Endothelial cell (in vitro differentiated cells): ENCODE measurements around the gene MEOX1. TPM values are rescaled to one million over a fixed set of nuclear protein-coding genes. Genes with fewer than 3 reads are reported as not detected.
"Not testable (repeated sequence)": the region's sequence is repeated elsewhere in the genome, so short reads cannot be mapped to it uniquely, and the experiment has no call there.

Experiments
- DNase-seq: peaks from one replicate; pipeline ENCODE4 v3.0.0; 2021; ENCODE audit warnings: low spot score
- H3K27ac Mint-ChIP-seq: one replicate; pipeline ENCODE4 v1.8.0; 2021; ENCODE audit warnings: mixed read lengths, inconsistent platforms; ENCODE audit not compliant: unreplicated experiment
- H3K27me3 Mint-ChIP-seq: one replicate; pipeline ENCODE4 v1.8.0; 2021; ENCODE audit warnings: mild to moderate bottlenecking, moderate library complexity, mixed read lengths, inconsistent platforms; ENCODE audit not compliant: unreplicated experiment
- H3K36me3 Mint-ChIP-seq: one replicate; pipeline ENCODE4 v1.8.0; 2021; ENCODE audit warnings: mild to moderate bottlenecking, low read depth, mixed read lengths, inconsistent platforms; ENCODE audit not compliant: unreplicated experiment
- H3K4me1 Mint-ChIP-seq: one replicate; pipeline ENCODE4 v1.8.0; 2021; ENCODE audit warnings: mild to moderate bottlenecking, mixed read lengths, inconsistent platforms; ENCODE audit not compliant: unreplicated experiment
- H3K4me3 Mint-ChIP-seq: one replicate; pipeline ENCODE4 v1.8.0; 2021; ENCODE audit warnings: mild to moderate bottlenecking, mixed read lengths, inconsistent platforms; ENCODE audit not compliant: unreplicated experiment
- H3K9me3 Mint-ChIP-seq: one replicate; pipeline ENCODE4 v1.8.0; 2021; ENCODE audit warnings: mixed read lengths, inconsistent platforms; ENCODE audit not compliant: unreplicated experiment
- CTCF ChIP-seq: fragments of 200-600 bp; sonication (generic); IDR thresholded peaks from one replicate; pipeline ENCODE4 v1.5.0; 2021; ENCODE audit warnings: antibody characterized with exemption; ENCODE audit not compliant: unreplicated experiment
- total RNA-seq: library from RNA; stranded (reverse); fragmentation: NEBNext Ultra II Directional; extraction: Animal tissue kit (Norgen Biotek cat#: 25700); gene quantifications from one replicate; pipeline ENCODE4 v1.2.1, GENCODE V29; 2021; ENCODE audit not compliant: unreplicated experiment

The MEOX1 gene
- total RNA-seq, 1 donor from 2014 or later: 0.10 TPM

GRCh38 chr17:43604549-43604948 is 57.2 kb downstream of the MEOX1 start:
- no peak for DNase-seq
- Mint-ChIP-seq H3K9me3 (no peaks in the 10 kb centered on the region), H3K4me1 (peaks cover 6% of the 10 kb centered on the region), H3K36me3 (no peaks in the 10 kb centered on the region), H3K27me3 (peaks cover 6% of the 10 kb centered on the region), H3K27ac (no peak overlapping the region), H3K4me3 (no peak overlapping the region)
- TF ChIP-seq CTCF: no peak

GRCh38 chr17:43603321-43603720 is 58.4 kb downstream of the MEOX1 start:
- H3K4me3 Mint-ChIP-seq: no peak overlapping the region
- H3K27me3 Mint-ChIP-seq: peaks cover 3% of the 10 kb centered on the region
- H3K4me1 Mint-ChIP-seq: peaks cover 9% of the 10 kb centered on the region
- TF ChIP-seq CTCF: no peak
- DNase-seq: no peak
- no peaks in the 10 kb centered on the region for H3K9me3 Mint-ChIP-seq
- no peaks in the 10 kb centered on the region for H3K36me3 Mint-ChIP-seq
- no peak overlapping the region for H3K27ac Mint-ChIP-seq

GRCh38 chr17:43602556-43602955 is 59.2 kb downstream of the MEOX1 start:
- H3K4me1 Mint-ChIP-seq, H3K27me3 Mint-ChIP-seq, H3K27ac Mint-ChIP-seq, DNase-seq, H3K9me3 Mint-ChIP-seq, H3K36me3 Mint-ChIP-seq, H3K4me3 Mint-ChIP-seq: not testable (repeated sequence)

GRCh38 chr17:43601280-43602039 is 60.3 kb downstream of the MEOX1 start:
- TF ChIP-seq CTCF: no peak
- H3K27ac Mint-ChIP-seq: no peak overlapping the region
- H3K36me3 Mint-ChIP-seq: no peaks in the 10 kb centered on the region
- DNase-seq: no peak
- H3K4me1 Mint-ChIP-seq: peaks cover 9% of the 10 kb centered on the region
- H3K27me3 Mint-ChIP-seq: peaks cover 3% of the 10 kb centered on the region
- no peaks in the 10 kb centered on the region for H3K9me3 Mint-ChIP-seq
- no peak overlapping the region for H3K4me3 Mint-ChIP-seq

GRCh38 chr17:43599835-43600234 is 61.9 kb downstream of the MEOX1 start:
- DNase-seq: no peak
- H3K36me3 Mint-ChIP-seq: no peaks in the 10 kb centered on the region
- peaks cover 9% of the 10 kb centered on the region for H3K4me1 Mint-ChIP-seq
- no peaks in the 10 kb centered on the region for H3K9me3 Mint-ChIP-seq
- no peak overlapping the region for H3K27ac Mint-ChIP-seq
- H3K4me3 Mint-ChIP-seq: no peak overlapping the region
- peaks cover 3% of the 10 kb centered on the region for H3K27me3 Mint-ChIP-seq
- TF ChIP-seq CTCF: no peak
